HUDEP-2 (cell line): ENCODE measurements around the gene CCDC81.
"Not testable (repeated sequence)": the region's sequence is repeated elsewhere in the genome, so short reads cannot be mapped to it uniquely, and the experiment has no call there.

Experiments used
- DNase-seq, 76 experiments: peaks; one replicate each; lab custom pipeline; 2025; ENCODE audit not compliant: unreplicated experiment in 76 of 76; lab: John Stamatoyannopoulos, UW

The CCDC81 gene

DNA sequence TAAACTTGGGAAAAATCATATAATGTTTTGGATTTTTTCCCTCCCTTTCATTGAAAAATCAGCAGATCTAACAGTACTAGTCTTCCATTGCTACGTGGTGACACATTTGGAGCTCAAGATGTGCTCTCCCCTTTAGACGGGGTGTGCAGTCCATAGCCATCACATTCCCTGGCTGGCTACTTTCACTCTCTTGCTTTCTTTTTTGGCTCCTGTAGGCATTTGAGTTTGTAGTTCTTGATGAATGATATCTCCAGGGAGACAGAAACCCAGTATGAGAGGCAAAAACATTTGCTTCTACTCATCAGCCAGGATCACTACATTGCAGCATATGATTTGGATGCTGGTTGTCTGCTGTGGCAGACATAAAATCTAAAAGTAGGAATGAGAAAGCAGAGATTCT, 12.1 kb downstream of the CCDC81 start:
- DNase-seq: no peak

DNA sequence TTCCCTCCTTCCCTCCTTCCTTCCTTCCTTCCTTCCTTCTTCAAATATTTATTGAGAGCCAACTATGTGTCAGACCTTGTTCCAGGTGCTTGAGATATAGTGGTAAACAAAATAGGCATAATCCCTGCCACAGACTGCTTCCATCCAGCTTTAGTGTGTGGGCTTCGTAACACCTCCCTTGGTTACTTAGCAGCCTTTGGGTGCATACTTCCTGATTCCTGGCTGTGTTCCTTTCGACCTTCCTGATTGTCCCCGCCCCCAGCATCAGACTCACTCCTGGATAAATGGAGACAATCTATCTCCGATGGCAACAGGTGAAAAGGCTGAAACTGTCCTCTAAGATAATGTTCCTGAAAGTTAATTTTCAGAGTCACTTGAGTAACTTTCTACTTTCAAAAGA, 13.5 kb downstream of the CCDC81 start:
- DNase-seq: no peak

DNA sequence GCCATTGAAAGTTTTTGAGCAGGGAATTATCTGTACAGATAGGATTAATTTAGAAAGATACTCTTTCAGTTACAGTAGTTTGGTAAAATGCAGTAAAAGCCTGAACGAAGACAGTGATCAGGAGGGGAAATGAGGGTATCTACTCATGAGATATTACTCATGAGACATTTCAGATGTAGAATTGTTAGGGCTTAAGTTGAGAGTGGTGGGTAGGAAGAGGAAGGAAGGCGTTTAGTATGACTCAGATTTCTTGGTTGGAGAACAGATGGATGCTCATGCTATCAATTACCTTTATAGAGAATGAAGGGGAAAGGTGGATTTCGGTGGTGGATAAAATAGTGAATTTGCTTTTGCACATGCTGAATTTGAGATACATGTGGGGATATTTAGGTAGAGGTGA, 15.8 kb downstream of the CCDC81 start:
- DNase-seq: no peak

DNA sequence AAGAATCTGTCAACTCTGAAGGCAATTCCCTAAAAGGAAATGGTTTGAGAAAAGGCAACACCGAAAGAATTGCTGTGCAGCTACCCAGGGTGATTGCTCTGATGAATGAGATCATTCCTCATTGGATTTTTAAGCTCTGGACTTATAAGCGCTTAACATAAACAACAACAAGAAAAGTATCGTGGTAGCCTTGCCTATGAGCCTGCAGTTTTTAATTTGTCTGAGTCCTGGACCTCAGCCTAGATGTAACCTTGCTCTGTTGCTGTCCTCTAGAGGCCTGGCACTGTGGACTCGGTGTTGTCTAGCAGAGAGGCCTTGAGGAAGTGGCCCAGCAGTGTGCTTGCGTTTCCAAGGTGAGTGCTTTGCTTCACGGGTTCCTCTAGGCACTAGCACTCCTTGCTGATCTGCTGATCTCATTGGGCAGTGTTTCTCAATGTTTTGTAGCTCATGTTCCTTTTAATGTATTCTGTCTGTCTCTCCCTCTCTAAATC, 20.4 kb downstream of the CCDC81 start:
- no peak for DNase-seq

DNA sequence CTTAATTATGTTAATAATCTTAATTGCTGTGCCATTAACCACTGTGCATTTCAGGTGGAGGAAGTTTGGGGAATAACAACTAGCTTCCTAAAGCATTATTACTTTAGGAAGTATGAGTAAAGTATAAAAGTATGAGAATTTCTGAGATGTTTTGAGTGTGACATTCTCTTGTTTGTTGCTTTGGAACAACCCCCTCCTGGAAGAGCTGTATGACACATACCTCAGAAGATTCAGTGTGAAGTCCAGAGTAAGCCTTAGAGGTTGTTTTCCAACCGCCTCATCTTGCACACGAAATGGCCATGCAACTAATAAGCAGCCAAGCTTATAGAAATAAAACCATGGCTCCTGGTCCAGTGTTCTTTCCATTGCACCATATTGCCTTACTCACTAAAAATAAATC, 21.7 kb downstream of the CCDC81 start:
- no peak for DNase-seq

DNA sequence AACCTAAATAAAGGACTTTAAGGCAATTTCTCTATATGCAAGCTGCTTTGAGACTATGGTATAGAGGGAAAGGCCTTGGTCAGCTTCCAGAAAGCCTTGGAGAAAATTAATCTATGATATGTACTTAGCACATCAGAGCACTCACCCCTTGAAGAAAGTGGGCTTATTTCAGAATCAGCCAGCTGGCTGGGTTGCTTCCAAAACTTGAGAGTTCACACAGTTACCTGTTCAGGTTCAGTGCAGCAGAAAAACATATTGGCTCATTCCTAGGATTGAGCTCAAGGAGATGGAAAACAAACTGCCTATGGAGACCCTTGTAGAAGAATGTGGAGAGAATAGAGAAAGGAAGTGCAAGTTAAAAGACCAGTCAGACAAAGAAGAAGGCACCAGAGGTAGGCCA, 22.7 kb downstream of the CCDC81 start:
- DNase-seq: no peak

DNA sequence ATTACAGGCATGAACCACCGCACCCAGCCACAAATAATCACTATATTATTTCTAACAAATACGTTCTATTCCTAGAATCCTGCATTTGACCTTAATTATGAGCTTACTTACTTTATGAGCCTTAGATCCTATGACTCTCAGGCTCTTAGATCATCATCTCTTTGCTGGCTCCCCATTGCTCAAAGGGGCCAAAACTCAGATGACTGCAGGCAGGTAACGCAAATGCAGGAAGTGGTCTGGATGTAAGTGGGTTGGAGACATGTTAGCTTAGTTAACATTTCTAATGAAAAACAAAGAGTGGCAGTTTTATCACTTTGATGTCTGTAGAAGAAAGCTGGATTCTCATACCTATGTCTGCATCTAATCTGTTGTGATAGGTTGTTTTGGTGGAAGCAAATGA, 23.4 kb downstream of the CCDC81 start:
- DNase-seq: no peak

DNA sequence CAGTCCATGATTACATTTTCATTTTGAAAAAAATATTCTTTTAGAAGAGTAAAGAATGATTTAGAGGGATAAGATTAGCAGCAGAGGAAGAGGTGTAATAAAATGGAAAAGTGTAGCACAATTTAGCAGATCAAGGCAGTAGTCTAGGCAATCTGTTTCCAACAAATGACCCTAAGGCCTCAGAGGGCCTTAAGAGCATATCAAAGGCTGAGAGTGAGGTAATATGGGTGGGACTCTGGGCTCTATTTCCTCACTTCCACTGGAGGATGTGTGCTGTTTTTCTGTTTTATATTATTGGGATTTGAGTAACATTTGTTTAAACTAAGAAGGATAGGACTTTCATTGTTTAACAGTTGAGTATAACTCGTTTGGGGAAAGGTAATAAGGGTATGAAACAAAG, 28.8 kb downstream of the CCDC81 start:
- no peak for DNase-seq

DNA sequence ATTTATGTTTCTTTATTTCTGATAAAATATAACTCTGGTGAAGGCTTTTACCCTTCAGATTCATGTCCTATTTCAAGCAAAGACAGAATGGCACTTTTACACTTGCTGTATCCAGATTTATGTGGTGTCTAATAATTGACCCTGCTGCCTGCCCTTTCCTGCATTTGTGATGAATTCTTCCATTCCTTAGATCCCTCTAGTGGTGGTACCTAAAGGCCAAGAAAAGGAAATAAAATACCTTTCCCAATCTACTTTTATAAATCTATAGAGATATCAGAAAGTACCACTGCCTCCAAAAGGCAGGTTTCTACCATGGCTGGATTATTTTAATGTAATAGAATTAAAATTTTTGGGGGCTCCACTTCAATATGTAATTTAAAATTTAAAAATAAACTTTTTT, 34.2 kb downstream of the CCDC81 start:
- no peak for DNase-seq

DNA sequence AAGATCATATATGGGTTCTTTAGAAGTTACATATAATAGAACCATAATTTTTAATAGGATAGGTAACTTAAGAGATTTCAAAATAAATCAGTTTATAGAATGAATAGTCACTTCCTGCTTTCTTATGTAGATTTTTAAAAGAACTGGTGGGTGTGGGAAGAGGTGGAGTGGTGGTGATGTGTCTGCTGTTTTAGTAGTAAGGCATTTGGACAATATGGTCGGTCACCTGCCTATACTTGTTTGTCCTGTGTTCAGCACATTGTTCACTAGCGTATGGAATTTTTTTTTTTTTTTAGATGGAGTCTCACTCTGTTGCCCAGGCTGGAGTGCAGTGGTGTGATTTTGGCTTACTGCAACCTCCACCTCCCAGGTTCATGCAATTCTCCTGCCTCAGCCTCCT, 39.3 kb downstream of the CCDC81 start:
- DNase-seq: no peak

DNA sequence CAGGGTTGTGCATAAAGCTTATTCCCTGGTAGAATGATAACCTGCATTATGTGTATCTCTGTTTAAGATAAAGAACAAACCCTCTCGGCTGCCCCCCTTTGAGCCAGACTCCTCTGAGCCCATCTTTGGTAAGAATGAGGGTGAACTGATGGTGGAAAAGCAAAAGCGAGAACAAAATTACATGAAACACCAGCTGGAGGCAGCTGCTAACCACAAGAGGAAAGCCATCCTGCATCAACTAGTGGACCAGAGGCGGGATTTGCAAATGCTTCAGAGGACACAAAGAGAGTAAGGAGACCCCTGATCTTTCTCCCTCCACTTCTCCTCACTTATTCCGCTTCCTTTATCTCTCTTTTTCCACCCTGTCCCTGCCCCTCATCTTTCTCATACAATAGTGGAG, 40.3 kb downstream of the CCDC81 start:
- DNase-seq: no peak

DNA sequence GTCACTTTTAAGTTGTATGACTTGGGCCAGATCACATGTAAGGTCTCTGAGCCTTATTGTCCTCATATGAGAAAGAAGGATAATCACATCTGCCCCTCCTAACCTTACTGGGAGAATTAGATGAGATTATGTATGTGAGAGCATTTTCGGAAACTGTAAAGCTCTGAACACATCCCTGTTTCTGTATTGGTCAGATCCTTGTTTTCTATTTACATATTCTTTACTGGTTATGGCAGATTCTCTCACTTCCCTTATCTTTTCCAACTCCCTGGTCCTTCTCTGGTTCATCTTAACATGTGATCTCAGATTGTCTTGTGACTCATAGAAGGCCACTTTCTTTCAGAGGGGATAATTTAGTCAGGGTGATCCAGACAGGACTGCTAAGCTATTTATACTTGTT, 41.8 kb downstream of the CCDC81 start:
- peak in 16 of 76 experiments; percentile 2 to 47 (median 20) for DNase-seq

DNA sequence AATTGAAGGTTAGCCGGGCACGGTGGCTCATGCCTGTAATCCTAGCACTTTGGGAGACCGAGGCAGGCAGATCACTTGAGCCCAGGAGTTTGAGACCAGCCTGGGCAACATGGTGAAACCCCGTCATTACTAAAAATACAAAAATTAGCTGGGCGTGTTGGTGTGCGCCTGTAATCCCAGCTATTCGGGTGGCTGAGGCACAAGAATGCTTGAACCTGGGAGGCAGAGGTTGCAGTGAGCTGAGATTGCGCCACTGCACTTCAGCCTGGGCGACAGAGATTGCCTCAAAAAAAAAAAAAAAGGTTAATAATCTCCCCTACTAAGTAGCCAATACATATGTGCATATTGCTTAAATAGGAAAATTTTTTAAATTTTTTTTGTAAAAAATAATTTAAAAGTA, 42.3 kb downstream of the CCDC81 start:
- DNase-seq: not testable (repeated sequence)

DNA sequence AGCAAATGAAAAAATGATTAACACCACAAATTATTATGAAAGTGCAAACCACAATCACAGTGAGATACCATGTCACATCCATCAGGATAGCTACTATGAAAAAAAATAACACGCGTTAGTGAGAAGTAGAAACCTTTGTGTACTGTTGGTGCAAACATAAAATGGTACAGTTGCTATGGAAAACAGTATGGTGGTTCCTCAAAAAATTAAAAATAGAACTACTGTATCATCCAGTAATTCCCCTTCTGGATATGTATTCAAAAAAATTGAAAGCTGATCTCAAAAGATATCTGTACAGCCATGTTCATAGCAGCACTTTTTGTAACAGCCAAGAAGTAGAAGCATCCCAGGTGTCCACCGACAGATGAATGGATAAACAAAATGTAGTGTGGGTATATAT, 43.4 kb downstream of the CCDC81 start:
- no peak for DNase-seq

DNA sequence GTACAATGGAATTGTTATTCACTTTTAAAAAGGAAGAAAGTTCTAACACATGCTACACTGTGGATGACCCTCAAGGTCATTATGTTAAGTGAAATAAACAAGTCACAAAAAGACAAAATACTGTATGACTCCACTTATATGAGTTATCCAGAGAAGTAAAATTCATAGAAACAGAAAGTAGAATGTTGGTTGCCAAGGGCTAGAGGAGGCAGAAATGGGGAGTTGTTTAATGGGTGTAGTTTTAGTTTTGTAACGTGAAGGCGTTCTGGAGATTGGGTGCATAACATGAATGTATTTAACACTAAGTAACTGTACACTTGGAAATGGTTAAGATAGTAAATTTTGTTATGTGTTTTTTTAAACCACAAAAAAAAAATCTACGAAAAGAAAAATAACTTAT, 43.8 kb downstream of the CCDC81 start:
- DNase-seq: no peak

DNA sequence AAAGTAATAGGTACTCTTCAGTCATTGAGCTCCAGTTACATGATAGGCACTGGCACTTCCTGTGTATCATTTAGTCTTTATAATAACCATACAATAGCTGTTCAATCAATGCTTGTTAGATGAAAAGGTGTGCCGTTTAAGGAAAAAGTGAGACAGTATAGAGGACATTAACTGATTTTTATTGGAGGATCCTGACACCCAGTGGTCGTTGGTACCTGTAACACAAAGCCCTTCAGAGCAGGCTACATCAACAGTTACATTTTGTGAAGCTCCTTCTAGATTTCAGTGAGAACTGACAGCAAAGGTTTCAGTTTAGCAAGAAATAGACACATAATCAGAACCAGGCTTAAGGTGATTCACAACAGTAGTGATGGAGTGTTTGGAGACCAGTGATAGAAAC, 44.2 kb downstream of the CCDC81 start:
- DNase-seq: peak in 2 of 76 experiments; percentile 3 to 5

DNA sequence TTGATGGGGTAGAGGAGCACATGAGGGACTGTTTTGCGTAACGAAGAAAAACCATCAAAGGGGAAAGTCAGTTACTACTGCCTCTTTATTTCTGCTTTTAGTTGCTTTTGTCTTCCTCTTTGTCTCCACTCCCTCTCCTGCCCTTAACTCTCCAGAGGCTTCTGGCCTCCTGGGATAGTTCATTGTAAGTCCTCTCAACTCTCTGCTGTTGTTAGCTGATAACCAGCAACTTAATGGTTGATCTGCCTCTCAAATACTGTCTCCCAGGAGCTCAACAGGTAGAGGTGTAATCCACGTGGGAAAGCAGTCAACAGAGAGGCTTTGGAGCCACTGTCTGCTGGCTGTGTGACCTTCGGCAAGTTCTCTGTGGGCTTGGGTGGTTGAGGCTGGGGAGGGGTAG, 47.3 kb downstream of the CCDC81 start:
- DNase-seq: no peak

DNA sequence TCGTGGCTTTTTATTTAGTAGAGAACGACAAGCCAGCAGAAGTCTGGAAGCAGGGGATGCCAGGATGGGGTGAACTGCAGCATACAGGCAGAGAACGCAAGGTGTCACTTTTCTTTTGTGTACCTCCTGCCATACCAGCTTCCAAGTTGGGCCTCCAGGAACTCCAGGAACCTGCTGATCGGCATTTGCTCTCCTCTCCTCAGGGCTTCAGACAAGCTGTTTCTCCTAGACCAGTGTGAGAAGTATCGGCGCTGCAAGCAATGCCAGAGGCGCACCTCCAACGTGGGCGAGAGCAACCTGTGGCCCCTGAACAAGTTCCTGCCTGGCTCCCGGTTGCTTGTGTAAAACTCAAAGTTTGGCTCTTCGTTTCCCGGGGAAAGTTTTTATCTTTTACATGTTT, 47.7 kb downstream of the CCDC81 start:
- no peak for DNase-seq

DNA sequence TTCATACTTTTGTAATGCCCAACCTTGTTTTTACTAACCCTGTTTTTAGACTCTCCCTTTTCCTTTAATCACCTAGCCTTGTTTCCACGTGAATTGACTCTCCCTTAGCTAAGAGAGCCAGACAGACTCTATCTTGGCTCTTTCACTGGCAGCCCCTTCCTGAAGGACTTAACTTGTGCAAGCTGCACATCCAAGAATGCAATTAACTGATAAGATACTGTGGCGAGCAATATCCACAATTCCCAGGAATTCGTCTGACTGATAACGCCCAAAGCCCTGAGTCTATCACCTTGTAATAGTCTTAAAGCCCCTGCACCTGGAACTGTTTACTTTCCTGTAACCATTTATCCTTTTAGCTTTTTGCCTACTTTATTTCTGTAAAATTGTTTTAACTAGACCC, 48.8 kb downstream of the CCDC81 start:
- not testable (repeated sequence) for DNase-seq

DNA sequence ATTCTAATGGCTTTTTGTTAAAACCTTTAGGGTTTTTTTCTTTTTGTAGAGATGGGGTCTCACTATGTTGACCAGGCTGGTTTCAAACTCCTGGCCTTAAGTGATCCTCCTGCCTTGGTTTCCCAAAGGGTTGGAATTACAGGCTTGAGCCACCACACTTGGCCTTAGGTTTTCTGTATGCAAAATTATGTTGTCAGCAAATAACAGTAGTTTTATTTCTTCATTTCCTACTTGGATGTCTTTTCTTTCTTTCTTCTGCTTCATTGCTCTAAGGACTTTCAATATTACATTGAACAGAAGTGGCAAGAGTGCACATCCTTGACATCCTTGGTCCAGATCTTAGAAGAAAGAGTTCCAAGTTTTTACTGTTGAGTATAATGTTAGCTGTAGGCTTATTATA, 52.8 kb downstream of the CCDC81 start:
- DNase-seq: no peak

DNA sequence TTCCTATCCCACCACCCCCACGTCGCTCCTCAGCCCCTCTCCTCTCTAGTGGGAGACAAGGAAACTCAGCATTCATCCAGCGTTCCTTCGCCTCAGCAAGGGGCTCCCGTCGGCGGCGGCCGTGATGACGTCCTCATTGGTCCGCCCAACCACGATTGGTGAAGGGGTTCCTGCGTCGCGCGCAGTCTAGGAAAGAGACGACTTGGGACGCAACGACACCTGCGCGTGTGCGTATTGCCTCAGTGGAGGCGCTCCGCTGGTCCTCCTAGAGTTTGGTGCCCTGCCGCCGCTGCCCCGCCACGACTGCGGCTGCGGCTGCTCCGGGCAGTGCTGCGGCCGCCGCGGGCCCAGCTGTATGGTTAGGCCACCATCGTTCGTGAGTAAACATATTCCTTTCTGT, 56.6 kb downstream of the CCDC81 start:
- no peak for DNase-seq

DNA sequence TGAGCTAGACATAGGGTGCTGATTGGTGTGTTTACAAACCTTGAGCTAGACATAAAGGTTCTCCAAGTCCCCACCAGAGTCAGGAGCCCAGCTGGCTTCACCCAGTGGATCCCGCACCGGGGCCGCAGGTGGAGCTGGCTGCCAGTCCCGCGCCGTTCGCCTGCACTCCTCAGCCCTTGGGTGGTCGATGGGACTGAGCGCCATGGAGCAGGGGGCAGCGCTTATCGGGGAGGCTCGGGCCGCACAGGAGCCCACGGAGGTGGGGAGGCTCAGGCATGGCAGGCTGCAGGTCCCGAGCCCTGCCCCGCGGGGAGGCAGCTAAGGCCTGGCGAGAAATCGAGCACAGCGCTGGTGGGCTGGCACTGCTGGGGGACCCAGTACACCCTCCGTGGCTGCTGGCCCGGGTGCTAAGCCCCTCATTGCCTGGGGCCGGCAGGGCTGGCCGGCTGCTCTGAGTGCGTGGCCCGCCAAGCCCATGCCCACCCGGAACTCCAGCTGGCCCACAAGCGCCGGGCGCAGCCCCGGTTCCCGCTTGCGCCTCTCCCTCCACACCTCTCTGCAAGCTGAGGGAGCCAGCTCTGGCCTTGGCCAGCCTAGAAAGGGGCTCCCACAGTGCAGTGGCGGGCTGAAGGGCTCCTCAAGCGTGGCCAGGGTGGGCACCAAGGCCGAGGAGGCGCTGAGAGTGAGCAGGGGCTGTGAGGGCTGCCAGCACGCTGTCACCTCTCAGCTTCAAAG, 58.8 kb downstream of the CCDC81 start:
- not testable (repeated sequence) for DNase-seq

DNA sequence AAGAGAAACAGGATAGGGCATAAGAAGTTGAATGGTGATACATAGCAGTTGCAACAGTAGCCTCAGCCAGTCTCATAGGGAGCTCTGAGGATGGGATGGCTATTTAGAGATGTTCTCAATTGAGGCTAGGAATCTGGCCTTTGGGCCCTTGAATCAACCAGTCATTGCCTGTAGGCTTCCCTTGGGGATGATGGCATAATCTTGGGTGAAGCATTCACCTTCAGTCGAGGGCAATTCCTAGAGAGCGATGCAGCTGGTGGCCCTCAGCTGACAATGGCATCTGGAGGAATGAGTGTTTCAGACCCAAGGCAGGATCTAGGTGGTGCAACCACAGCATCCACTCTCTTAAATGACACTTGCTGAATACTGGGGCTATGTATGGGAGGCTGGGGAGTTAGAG, 61.0 kb downstream of the CCDC81 start:
- DNase-seq: no peak
